Prostate gland (tissue), 2 donors: Measurements from ENCODE around the gene CHD3. TPM values are rescaled to one million over a fixed set of nuclear protein-coding genes. Genes with fewer than 3 reads are reported as not detected.

Source experiments
- DNase-seq: peaks from one replicate; pipeline ENCODE4 v3.0.0-alpha.2; 2019; ENCODE audit warnings: low spot score
- H3K27ac ChIP-seq, 2 donors: fragments of 200-600 bp; sonication (generic); 2 replicates each; pipeline ENCODE4 v1.5.1; 2017 to 2019
- H3K27me3 ChIP-seq: fragments of 200-600 bp; sonication (generic); replicated peaks from 2 replicates; pipeline ENCODE4 v1.5.1; 2019; ENCODE audit not compliant: insufficient read depth
- H3K36me3 ChIP-seq, 2 donors: fragments of 200-600 bp; sonication (generic); 1 replicate in 1 of 2; 2 replicates in 1 of 2; pipeline versions ENCODE4 v1.5.1 to v1.8.1; 2017 to 2019
- H3K4me1 ChIP-seq: fragments of 200-600 bp; sonication (generic); replicated peaks from 2 replicates; pipeline ENCODE4 v1.5.1; 2019
- H3K4me3 ChIP-seq, 2 donors: fragments of 200-600 bp; sonication (generic); 2 replicates each; pipeline ENCODE4 v1.5.1; 2017 to 2019
- H3K9me3 ChIP-seq: fragments of 200-600 bp; sonication (generic); 2 replicates; pipeline ENCODE4 v1.5.1; 2017
- POLR2A ChIP-seq: fragments of 450-650 bp; IDR thresholded peaks from one replicate; pipeline ENCODE4 v1.6.1; 2016; ENCODE audit warnings: antibody characterized with exemption, mild to moderate bottlenecking
- POLR2AphosphoS5 ChIP-seq: sonication (generic); formaldehyde crosslinking; IDR thresholded peaks from one replicate; pipeline ENCODE4 v1.6.1; 2017; ENCODE audit warnings: antibody characterized with exemption
- WGBS: methylation state at CpG from one replicate; pipeline ENCODE4 v1.1.5; 2018; 5-methylcytosine and 5-hydroxymethylcytosine counted together
- intact Hi-C: fragments of 100-400 bp; cut with DNase I; formaldehyde crosslinking; loops from one replicate; pipeline ENCODE4 v1.14.2; 2022
- total RNA-seq, 2 donors: library from RNA; depleted of rRNA; stranded (reverse); fragments of >200 nt; gene quantifications; one replicate each; pipeline ENCODE4 v1.1.0, GENCODE V29; 2016
- TF ChIP-seq, protein P1 (sequence below), 4 experiments: fragments of 200-600 bp in 2 of 4; fragments of 450-650 bp in 2 of 4; sonication (generic) in 2 of 4; IDR thresholded peaks; 1 replicate in 3 of 4; 2 replicates in 1 of 4; pipeline ENCODE4 v1.5.1; 2016 to 2019; ENCODE audit warnings: antibody characterized with exemption in 4 of 4, mild to moderate bottlenecking in 2 of 4, moderate library complexity in 2 of 4

CHD3 gene
- total RNA-seq, 2 donors from 2014 or later = 166 to 196 TPM

DNA sequence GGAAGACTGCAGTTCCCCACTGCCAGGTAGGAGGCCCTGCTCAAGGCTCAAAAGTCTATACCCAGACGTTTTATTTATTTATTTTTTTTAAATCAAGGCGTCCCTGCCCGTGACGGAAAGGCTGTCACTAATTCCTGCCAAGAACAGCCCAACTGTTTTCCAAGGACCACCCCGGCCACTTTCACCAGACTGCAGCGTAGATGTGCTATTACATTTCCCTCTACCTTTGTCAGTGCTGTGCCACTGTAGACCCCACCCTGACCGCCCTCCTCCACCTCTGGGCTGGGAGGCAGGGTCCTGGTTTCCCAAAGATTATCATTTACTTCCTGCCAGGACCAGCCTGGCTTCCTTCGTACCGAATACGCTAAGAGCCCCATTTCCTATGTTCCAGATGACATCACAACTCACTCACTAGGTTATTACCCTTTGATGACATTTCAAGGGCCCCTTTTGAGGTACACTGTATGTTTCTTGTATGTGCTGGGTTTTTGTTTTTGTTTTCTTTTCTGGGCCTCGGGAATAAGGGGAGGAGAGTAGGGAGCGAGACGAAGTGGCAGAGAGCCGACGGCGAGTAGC, 33.8 kb downstream of the CHD3 start:
- intact Hi-C loops = no loop called here
- 29% methylated on average over 16 of the region's 16 CpGs for WGBS
- H3K4me1 ChIP-seq = no peaks in the 10 kb centered on the region
- DNase-seq = no peak
- peak overlapping the region; percentile 8 to 38 for H3K27ac ChIP-seq
- H3K27me3 ChIP-seq = no peaks in the 10 kb centered on the region
- no peaks in the 10 kb centered on the region for H3K9me3 ChIP-seq
- H3K4me3 ChIP-seq = peak overlapping the region; percentile 32 to 36
- no peak for TF ChIP-seq POLR2A
- TF ChIP-seq POLR2AphosphoS5 = no peak
- no peaks in the 10 kb centered on the region for H3K36me3 ChIP-seq

DNA sequence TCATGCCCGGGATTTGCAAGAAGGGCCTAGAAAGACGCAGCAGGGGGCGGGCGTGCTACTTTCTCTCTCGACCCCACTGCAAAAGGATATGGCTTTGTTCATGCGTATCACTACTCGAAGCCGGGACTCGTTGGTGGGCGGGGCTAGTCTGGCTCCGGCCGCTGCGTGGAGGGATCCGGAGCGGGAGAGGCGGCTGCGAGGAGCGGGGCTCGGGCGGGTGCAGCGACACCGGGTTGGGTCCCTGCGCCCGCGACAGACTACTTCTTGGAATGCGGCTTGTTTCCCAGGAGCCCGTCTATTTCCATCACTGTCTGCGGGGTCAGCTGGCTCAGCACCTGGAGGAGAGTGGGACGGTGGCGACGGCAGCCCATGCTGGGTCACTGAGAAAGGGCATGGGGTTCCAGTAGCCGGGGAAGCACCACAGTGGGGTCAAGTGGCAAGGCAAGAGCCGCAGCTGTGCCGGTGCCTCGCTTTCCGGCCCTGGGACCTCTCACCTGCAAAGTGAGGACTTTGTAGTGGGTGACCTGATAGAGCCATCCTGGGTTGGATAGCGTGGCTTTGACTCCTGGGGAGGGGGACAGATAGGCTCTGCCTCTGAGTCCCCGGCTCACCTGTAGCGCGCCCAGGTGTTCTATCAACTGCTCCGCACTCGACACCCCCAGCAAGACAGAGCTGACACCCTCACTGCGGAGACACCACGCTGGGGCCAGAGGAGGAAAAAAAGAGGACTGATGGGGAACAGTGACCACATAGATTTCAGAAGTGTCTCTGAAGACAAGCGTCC, 34.4 kb downstream of the CHD3 start:
- intact Hi-C loops = no loop called here

DNA sequence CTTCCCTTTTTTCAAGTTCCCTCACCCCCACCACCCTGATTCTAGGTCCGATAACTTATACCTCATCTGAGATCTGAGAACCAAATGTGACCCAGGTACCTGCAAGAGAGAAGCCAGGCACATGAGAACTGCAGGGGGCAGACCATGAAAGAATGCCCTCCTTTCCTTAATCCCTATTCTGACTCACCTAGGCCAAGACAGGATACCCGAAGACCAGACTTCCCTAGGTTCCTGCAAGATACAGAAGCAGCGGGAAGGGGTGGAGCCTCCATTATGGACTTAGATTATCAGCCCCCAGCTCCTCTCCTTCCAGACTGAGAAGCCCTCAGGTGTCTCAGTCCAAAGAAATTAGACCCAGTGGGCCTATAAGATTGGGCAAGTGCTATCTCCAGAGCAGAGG, 39.0 kb downstream of the CHD3 start:
- DNase-seq = no peak
- intact Hi-C loops = no loop called here
- H3K9me3 ChIP-seq = no peaks in the 10 kb centered on the region
- no peak overlapping the region for H3K27ac ChIP-seq
- no peak overlapping the region for H3K4me3 ChIP-seq
- no peaks in the 10 kb centered on the region for H3K36me3 ChIP-seq
- no peaks in the 10 kb centered on the region for H3K27me3 ChIP-seq
- no peaks in the 10 kb centered on the region for H3K4me1 ChIP-seq
- WGBS = 86% methylated on average over 3 of the region's 3 CpGs
- TF ChIP-seq POLR2A (no peak), POLR2AphosphoS5 (no peak)
- TF ChIP-seq, protein P1, sequence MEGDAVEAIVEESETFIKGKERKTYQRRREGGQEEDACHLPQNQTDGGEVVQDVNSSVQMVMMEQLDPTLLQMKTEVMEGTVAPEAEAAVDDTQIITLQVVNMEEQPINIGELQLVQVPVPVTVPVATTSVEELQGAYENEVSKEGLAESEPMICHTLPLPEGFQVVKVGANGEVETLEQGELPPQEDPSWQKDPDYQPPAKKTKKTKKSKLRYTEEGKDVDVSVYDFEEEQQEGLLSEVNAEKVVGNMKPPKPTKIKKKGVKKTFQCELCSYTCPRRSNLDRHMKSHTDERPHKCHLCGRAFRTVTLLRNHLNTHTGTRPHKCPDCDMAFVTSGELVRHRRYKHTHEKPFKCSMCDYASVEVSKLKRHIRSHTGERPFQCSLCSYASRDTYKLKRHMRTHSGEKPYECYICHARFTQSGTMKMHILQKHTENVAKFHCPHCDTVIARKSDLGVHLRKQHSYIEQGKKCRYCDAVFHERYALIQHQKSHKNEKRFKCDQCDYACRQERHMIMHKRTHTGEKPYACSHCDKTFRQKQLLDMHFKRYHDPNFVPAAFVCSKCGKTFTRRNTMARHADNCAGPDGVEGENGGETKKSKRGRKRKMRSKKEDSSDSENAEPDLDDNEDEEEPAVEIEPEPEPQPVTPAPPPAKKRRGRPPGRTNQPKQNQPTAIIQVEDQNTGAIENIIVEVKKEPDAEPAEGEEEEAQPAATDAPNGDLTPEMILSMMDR (IDR thresholded peaks at IDR 0.05) = no peak

More for the DNA sequence above, 34.4 kb downstream of the CHD3 start:
- Histone ChIP-seq H3K4me3 (peak overlapping the region; percentile 32 to 36), H3K27ac (peak overlapping the region; percentile 8 to 38), H3K4me1 (no peaks in the 10 kb centered on the region), H3K36me3 (no peaks in the 10 kb centered on the region), H3K27me3 (no peaks in the 10 kb centered on the region), H3K9me3 (no peaks in the 10 kb centered on the region)
- 21% methylated on average over 45 of the region's 45 CpGs for WGBS
- peak; percentile 78 for DNase-seq
- TF ChIP-seq, protein P1 (IDR thresholded peaks at IDR 0.05) = peak in 1 of 4 experiments; percentile 24
- TF ChIP-seq POLR2AphosphoS5 (peak; percentile 90), POLR2A (peak; percentile 72)

DNA sequence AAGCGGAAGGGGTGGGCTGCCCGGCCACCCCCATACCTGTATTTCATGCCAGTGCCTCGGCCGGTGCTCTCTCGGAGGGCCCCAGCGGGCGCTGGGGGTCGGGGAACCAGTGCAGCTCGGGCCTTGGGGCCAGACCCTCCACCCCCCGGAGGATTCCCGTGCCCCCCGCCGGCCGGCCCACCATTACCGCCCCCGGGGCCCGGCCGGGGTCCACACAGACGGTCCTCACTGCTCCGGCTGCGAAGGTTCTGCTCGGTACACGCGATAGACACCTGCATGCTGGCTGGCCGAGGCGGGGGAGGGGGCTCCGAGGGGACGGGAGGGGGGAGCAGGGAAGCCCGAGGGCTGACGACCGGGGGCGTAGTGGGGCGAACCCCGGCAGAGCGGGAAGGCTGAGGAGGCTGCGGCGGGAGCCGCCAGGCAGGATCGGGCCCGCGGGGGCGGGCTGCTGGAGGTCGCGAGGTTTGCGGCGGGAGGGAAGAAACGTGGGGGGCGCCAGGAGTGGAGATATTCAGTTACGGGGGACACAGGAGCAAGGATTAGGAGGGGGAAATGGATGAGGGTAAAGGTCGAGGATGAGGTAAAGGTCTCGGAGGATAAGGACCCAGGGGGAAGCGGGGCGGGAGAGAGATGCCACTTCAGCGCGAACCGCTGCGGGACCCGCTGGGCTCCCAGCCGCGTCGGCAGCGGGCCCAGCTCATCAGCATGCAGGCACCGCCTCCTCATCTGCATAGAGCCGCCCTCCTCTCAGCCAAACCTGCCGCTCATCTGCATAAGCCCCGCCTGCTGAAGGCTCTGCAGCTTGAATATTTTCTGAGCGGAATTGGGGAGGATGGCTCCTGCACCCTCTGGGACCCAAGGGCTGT, 40.8 kb downstream of the CHD3 start, which contains the start of gene KCNAB3:
Gene KCNAB3, minus strand, starts transcription at position 699 of the 866 bp plus-strand sequence. Its CDS starts 421 bp downstream, at position 278.
- H3K4me1 ChIP-seq = no peaks in the 10 kb centered on the region
- no peaks in the 10 kb centered on the region for H3K27me3 ChIP-seq
- peak within 1 kb of the TSS in 1 of 2 donors; percentile 4 for H3K4me3 ChIP-seq
- TF ChIP-seq, protein P1 (IDR thresholded peaks at IDR 0.05) = no peak
- TF ChIP-seq POLR2AphosphoS5 (no peak), POLR2A (no peak)
- no peak within 1 kb of the TSS for H3K27ac ChIP-seq
- no peaks in the 10 kb centered on the region for H3K36me3 ChIP-seq
- 31% methylated on average over 55 of the region's 67 CpGs for WGBS
- no peaks in the 10 kb centered on the region for H3K9me3 ChIP-seq
- intact Hi-C loops = no loop called here
- DNase-seq = peak; percentile 60
